PC-3 (cell line): ENCODE measurements around the gene MATN1.

Source experiments
- EZH2 ChIP-seq: fragments of 300-600 bp; sonication (generic); IDR thresholded peaks from one replicate; pipeline ENCODE4 v1.6.1; 2017; ENCODE audit warnings: antibody characterized with exemption, mild to moderate bottlenecking, low read length; ENCODE audit not compliant: unreplicated experiment
- TF ChIP-seq, protein P1 (sequence below): fragments of 300-600 bp; sonication (generic); conservative IDR thresholded peaks from 2 replicates; pipeline ENCODE4 v1.5.1; 2017; ENCODE audit warnings: antibody characterized with exemption, low read depth, mild to moderate bottlenecking, low read length

DNA sequence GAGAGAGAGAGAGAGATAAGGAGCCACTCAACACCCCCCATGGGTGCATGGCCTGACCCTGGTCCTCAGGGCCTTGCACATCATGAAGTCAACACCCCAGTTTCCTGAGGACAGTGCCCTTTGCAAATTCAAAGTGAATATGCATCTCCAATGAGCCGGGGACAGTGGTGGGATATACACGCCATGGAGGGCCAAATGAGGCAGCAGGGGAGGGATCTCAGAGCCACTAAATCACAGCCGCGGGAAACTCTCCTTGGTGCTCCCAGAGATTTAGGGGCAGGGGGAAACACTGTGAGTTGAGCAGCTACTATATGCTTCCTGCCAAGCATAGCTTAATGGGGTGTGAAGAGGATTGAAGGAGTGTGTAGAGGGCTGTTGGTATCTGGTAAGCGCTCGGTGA lies 35.5 kb downstream of the MATN1 start:
- TF ChIP-seq, protein P1, sequence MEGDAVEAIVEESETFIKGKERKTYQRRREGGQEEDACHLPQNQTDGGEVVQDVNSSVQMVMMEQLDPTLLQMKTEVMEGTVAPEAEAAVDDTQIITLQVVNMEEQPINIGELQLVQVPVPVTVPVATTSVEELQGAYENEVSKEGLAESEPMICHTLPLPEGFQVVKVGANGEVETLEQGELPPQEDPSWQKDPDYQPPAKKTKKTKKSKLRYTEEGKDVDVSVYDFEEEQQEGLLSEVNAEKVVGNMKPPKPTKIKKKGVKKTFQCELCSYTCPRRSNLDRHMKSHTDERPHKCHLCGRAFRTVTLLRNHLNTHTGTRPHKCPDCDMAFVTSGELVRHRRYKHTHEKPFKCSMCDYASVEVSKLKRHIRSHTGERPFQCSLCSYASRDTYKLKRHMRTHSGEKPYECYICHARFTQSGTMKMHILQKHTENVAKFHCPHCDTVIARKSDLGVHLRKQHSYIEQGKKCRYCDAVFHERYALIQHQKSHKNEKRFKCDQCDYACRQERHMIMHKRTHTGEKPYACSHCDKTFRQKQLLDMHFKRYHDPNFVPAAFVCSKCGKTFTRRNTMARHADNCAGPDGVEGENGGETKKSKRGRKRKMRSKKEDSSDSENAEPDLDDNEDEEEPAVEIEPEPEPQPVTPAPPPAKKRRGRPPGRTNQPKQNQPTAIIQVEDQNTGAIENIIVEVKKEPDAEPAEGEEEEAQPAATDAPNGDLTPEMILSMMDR = no peak
- no peak for TF ChIP-seq EZH2
